GM21528 (cell line): ENCODE results near the gene PARP16.

Source experiments
- ATAC-seq: cut with Tn5 transposase; IDR thresholded peaks from one replicate; pipeline ENCODE4 v1.9.1; 2021; ENCODE audit warnings: mild to moderate bottlenecking, moderate library complexity; ENCODE audit not compliant: unreplicated experiment, low FRiP score

Gene PARP16

DNA sequence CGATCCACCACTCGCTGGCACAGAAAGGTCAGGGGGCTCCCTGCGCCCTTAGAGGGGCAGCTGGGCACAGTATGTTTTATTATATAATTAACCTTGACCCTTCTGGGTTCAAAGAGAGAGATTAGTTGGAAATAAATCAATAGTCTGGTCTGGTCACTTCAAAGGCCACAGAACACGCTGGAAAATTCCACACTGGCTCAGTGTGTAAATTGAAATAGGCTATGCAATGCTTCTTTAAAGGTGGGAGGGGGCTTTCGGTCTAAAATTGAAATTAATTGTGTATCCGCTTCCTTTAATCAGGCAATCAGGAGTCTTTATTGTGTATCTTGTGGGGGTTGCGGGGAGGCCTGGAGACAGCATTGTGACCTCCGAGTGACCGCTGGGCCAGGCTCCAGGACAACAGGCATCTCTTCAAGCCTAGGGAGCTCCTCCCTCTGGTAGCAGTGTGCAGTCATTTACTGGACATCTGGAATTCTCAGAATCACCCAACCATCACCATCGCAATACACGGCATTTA, 25.8 kb upstream of the PARP16 start:
- ATAC-seq: no peak

DNA sequence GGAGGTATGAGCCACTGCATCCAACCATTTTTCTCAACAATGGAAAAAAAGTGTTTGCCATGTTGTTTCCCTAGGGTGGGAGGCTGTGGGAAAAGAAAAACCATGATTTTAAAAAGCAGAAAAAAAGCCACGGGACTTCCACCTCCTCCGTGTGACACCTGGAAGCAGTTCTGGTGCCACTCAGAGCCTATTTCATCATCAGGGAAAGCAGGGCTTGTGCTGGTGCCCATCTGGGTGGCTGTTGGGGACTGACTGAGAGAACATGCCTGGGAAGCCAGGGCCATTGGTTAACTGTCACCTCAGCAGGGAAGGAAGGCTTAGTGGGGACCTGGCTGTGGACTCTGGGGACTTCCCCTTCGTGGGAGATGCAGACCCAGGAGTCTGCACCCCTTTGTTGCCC, 25.1 kb upstream of the PARP16 start:
- ATAC-seq: no peak

DNA sequence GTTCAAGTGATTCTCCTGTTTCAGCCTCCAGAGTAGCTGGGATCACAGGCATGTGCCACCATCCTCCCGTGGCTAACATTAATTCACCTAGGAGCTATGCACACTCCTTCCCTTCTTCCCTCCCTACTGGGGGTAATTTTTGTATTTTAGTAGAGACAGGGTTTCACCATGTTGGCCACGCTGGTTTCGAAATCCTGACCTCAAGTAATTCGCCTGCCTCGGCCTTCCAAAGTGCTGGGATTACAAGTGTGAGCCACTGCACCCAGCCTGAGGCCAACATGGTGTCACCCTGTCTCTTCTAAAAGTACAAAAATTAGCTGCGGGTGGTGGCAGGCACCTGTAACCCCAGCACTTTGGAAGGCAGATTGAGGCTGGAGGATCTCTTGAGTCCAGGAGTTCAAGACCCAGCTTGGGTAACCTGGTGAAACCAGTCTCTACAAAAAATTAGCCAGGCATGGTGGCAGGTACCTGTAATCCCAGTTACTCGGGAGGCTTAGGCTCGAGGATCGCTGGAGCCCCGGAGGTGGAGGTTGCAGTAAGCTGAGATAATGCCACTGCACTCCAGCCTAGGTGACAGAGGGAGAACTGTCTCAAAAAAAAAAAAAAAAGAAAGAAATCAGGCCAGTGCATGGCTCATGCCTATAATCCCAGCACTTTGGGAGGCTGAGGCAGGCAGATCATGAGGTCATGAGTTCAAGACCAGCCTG, 23.9 kb upstream of the PARP16 start:
- ATAC-seq: no peak

DNA sequence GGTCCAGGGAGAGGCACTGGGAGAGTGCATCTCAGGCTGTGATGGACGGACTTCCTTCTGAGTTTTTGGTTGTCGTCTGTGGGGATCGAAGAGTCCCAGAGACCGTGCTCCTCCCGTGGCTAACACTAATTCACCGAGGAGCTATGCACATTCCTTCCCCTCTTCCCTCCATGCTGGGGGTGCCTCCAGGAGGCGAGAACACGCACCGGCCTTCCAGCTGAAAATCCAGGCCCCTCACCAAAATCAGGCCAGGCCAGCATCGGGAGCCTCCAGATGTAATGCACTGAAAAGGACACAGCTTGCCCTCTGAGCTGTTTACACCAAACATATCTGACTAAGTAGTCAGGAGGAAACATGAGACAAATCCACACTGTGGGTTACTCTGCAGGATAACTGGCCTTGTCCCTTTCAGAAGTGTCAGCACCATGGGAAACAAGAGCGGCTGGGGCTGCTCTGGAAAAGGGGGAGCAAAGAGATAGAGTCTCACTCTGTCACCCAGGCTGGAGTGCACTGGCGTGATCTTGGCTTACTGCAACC, 23.3 kb upstream of the PARP16 start:
- no peak for ATAC-seq

DNA sequence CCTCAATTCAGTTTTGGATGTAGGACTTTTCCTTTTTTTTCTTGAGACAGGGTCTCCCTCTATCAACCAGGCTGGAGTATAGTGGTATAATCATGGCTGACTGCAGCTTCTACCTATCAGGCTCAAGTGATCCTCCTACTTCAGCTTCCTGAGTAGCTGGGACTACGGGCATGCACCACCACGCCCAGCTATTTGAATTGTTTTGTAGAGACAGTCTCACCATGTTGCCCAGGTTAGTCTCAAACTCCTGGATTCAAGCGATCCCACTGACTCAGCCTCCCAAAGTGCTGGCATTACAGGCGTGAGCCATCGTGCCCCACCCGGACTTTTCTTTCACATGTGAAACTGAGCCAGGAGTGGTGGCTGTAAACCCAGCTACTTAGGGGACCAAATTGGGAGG, 21.3 kb upstream of the PARP16 start:
- no peak for ATAC-seq

DNA sequence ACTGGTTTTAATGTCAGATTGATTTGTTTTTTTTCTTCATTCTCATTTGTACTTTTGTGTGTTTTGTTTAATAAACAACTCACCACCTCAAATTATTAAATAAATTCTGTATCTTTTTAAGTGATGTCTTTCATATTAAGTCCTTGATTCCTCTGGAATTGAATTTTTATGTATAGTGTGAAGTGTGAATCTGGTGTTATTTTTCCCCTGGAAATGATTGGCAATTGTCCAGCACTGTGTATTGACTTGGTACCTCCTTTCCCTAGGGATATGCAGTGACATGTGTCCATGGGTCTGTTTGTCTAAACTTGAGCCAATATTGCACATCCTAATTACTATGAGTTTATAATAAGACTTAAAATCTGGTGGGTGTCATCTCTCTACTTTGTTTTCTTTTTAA, 19.9 kb upstream of the PARP16 start:
- ATAC-seq: no peak

DNA sequence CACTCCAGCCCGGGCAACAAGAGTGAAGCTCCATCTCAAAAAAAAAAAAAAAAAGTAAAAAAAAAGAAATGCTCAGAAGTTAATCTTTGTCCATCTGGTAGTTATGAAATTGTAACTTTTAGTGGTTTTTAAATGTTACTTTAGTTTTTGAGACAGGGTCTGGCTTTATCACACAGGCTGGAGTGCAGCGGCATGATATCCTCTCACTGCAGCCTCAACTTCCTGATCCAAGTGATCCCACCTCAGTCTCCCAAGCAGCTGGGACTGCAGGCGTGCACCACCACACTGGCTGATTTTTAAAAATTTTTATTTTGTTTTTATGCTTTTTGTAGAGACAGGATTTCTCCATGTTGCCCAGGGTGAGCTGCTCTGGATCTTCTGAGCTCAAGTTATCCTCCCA, 19.1 kb upstream of the PARP16 start:
- ATAC-seq: no peak

DNA sequence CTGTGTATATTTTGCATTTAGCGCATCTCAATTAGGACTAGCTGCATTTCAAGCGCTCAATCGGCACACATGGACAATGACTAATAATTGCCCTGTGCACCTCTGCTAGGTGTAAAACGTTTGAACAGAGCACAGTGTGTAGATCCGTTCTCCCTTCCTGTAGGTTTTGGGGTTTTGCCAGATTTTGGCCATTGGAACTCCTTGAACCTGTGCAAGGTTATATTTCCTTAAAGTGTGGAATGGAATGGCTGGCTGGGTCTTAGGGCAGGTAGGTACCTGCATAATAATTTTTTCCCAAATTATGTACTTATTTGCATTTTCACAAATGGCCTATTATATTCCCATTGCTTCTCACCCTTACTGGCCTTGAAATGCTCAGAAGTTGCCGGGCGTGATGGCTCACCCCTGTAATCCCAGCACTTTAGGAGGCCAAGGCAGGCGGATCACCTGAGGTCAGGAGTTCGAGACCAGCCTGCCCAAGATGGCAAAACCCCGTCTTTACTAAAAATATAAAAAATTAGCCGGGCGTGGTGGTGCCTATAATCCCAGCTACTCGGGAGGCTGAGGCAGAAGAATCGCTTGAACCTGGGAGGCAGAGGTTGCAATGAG, 18.6 kb upstream of the PARP16 start:
- no peak for ATAC-seq

DNA sequence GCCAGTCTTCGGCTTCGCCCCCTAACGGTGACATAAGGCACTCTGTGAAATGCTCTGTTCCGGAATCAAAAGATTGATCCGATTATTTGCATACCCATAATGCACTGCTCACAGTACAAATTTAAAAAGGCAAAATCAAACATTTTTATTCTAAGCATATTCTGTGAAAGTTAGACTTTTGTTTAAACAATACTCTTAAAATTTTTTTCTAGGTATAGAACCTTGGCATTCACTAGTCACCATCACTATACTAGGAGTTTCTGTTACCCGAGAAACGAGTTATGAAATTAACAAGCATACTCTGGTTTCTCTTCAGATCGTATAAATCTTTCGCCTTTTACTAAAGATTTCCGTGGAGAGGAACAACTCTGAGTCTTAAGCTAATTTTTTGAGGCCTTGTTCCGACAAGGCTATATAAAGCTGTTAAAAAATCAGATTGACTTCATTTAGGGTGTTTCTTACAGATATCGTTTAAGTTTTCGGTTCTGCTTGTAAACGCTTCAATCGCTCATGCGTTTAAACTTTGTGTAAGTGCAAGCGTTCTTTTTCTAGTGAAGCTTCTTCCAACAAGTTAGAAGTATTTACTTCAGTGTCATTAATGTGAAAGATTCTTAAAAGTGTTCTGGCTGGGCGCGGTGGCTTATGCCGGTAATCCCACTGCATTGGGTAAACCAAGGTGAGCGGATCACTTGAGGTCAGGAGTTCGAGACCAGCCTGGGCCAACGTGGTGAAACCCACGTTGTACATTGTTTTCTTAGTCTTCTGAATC, 17.9 kb upstream of the PARP16 start, which contains the start of gene RNU5B-1:
Gene RNU5B-1 (plus strand): TSS at position 297 of the 769 bp plus-strand sequence.
- peak; percentile 62 for ATAC-seq

DNA sequence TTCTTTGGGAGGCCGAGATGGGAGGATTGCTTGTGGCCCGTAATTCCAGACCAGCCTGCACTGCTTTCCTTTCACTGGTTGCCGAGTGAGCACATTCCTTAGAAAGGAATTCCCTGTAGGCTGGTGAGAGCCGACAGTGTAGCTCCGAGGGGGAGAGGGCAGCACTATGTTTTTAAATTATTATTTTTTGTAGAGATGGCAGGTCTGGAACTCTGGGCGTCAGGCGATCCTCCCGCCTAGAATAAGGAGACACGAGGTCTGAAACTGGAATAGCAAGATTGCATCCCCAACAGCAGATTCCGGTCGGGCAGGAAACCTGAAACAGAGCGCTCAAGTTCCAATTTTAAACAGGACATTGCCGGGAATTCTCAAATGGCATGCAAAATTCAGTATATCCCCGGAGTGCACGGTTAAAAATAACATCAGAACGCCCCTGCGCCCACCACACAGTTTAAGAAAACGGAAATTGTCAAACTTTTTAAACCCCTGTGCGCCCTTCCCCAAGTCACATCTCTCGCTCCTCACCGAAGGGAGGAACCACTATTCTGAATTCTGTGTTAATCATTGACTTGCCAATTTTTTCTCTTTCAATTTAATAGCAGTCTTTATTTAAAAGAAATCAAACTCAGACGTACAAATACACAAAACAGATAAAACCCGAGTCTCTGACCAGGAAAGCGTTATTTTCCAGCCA, 17.2 kb upstream of the PARP16 start:
- ATAC-seq: peak; percentile 13

DNA sequence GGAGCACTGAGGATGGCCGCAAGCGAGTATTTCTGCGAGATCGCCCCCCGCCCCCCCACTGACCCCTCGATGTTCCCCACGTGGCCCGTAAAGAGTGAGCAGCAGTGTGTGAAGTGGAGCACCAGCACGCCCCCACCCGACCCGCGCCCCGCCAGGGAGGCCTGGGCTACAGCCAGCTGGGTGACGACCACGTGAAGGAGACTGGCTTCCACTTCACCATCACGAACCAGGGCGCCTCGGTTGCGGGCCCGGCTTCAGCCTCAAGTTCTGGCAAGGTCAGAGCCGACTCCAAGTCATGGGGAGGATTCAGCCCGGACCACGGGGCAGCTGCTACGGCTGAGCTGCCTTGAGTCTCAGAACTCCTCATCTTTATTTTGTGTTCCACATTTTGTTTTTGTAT, 15.4 kb upstream of the PARP16 start:
- ATAC-seq: no peak

DNA sequence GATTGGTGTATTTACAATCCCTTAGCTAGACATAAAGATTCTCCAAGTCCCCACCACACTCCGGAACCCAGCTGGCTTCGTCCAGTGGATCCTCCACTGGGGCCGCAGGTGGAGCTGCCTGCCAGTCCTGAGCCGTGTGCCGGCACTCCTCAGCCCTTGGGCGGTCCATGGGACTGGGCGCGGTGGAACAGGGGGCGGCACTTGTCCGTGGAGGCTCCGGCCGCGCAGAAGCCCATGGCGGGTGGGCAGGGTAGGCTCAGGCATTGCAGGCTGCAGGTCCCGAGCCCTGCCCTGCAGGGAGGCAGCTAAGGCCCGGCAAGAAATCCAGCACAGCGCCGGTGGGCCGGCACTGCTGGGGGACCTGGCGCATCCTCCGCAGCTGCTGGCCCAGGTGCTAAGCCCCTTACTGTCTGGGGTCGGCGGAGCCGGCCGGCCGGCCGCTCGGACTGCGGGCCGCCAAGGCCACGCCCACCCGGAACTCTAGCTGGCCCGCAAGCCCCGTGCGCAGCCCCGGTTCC, 14.3 kb upstream of the PARP16 start:
- no peak for ATAC-seq

DNA sequence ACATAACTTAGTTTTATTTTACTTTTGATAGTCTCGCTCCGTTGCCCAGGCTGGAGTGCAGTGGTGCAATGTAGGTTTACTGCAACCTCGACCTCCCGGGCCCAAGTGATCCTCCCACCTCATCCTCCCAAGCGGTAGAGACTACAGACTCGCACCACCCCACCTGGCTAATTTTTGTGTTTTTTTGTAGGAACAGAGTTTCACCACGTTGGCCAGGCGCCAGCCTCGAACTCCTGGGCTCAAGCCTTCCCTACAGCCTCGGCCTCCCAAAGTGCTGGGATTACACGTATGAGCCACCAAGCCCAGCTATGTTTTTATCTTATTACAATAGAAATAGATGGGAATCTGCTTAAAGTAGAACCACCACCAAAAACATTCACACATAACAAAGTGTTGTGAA, 12.0 kb upstream of the PARP16 start:
- ATAC-seq: no peak

DNA sequence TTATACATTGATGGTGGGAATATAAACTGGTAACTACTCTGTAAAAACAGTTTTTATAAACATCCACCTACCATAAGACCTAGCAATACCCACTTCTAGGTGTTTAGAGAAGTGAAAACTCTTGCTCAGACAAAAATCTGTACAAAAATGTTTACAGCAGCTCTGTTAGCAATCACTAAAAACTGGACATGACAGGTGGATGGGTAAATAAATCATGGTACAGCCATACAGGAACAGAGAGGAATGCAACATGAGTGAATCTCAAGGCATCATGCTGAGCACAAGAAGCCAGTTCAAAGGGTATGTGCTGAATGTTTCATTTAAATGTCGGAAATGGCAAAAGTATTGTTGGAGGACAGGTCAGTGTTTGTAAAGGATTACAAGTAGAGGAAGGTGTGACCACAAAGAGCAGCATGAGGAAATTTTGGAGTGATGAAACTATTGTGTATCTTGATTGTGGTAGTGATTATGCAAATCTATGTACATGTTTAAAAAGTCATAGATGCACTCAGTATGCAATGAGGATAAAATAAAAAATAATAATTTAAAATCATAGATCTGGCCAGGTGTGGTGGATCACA, 6.3 kb upstream of the PARP16 start:
- no peak for ATAC-seq

DNA sequence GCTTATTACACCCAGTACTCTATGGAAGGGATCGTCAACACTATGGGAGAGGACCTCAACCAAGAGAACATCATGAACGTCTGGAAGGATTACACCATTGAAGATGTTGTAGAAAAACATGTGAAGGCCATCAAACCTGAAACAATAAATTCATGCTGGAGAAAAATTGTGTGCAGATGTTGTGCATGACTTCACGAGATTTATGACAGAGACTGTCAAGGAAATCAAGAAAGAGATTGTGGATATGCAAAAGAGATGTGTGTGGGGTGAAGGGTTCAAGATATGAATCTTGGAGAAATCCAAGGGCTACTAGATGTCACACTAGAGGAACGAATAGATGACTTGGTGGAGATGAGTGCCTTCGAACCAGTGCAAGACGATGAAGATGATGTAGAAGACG, 3.5 kb upstream of the PARP16 start:
- no peak for ATAC-seq

DNA sequence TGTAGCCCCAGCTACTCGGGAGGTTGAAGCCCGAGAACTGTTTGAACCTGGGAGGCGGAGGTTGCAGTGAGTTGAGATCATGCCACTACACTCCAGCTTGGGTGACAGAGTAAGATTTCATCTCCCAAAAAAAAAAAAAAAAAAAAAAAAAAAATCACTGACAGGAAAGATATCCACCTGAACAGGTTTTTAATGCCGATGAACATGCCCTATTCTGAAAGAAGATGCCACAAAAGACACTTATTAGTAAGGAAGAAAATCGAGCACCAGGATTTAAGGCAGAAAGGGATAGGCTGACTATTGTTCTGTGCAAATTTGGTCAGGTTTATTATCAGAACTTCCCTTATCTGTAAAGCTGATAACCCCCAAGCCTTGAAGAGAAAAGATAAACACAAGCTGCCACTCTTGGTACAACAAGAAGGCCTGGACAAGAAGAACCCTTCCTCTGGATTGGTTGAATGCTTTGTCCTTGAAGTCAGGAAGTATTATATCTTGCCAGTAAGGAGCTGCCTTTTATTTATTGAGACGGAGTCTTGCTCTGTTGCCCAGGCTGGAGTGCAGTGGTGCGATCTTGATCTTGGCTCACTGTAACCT, 2.7 kb upstream of the PARP16 start:
- no peak for ATAC-seq

DNA sequence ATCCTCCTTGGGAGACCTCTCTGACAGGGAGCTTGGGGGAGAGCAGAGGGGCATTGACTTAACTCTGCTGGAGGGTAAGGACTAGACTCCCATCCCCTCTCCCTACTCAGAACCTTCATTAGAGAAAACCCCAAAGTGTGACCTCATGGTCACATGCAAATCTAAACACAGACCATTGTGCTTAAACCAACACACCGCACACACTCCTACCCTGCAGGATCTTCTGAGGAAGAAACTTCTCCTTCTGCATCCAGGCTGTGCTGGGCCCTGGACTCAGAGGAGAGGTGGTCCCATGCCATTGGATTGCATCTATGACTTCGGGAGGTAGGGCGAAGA, 805 bp upstream of the PARP16 start:
- no peak for ATAC-seq

DNA sequence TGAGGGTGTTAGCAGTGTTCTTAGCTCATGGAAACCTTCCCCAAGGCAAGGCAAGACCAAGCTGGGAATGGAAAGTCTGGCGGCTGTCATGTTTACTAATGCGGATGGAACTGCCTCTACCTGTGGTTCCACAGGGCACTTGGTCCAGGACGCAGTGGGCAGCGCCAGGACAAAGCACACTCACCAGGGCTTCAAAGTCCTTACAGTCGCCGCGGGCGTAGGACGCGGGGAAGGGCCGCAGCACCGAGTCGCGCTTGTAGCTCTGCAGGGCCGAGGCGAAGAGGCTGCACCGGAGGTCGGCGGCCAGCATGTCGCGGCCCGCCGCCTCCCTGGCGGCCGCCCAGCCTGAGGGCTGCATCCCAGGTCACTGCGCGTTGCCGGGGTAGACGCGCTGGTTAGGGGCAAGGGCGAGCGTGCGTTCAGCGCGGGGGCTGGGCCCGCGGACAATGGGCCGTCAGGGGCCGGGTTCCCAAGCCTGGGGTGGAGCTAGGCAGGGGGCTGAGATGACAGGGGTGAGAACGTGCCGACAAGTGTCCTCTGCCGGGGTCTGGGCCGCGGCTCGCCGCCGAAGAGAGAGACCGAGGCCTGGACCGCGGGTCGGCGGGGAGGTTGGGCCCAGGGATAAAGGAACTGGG, 497 bp downstream of the PARP16 start:
- peak; percentile 33 for ATAC-seq

DNA sequence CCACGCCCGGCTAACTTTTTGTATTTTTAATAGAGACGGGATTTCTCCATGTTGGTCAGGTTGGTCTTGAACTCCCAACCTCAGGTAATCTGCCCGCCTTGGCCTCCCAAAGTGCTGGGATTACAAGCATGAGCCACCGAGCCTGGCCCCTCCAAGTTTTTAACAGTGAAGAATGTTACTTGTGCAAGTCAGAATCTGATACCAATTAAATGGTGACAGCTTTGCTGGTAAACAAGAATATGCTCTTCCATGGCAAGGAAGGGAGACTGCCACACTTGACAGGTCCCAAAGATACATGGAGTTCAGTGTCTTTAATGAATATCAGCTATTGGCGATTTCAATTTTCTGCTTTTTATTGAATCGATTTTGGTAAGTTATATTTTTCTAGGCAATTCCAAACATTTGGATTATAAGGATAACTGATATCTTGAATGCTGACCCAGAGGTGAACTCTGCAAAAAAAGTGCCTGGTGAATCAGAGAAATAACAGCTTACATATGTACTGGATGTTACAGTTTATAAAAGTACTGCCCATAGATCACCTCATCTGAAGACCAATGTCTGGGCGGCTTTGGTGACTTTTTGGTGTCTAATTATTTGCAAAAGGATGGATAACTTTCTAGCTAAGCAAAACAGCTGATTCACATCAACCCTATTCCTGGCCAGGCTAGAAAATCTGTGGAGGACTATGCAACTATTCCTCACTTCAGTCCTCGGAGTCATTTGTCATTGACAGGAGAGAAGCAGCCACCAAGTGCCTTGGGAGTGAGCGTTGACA, 1.2 kb downstream of the PARP16 start:
- ATAC-seq: no peak
